ENCODE data around the gene CPED1. TPM values are rescaled to one million over a fixed set of nuclear protein-coding genes. Genes with fewer than 3 reads are reported as not detected.

The CPED1 gene
- total RNA-seq, 1 experiment from 2014 or later: 0.13 TPM

DNA sequence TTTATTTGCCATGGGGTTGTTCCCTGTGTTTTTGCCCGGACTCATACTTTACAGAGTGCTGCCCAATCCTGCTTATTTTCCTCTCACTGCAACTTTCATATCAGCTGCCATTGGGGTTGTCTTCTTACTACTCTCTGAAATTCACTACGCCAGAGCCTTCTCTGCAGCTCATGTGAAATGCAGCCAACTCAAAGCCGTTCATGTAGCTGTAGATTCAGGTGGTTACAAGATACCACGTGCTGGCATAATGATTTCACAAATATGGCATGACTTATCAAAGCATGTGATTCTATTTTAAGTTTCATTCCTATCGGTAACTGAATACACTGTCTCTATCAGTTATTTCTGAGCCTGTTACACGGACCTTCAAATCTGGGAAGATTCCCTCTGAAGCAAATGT is 210.0 kb downstream of the CPED1 start:
- TF ChIP-seq, protein P1, sequence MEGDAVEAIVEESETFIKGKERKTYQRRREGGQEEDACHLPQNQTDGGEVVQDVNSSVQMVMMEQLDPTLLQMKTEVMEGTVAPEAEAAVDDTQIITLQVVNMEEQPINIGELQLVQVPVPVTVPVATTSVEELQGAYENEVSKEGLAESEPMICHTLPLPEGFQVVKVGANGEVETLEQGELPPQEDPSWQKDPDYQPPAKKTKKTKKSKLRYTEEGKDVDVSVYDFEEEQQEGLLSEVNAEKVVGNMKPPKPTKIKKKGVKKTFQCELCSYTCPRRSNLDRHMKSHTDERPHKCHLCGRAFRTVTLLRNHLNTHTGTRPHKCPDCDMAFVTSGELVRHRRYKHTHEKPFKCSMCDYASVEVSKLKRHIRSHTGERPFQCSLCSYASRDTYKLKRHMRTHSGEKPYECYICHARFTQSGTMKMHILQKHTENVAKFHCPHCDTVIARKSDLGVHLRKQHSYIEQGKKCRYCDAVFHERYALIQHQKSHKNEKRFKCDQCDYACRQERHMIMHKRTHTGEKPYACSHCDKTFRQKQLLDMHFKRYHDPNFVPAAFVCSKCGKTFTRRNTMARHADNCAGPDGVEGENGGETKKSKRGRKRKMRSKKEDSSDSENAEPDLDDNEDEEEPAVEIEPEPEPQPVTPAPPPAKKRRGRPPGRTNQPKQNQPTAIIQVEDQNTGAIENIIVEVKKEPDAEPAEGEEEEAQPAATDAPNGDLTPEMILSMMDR (conservative IDR thresholded peaks at IDR 0.05): no peak
- no peak overlapping the region for H3K23ac ChIP-seq (ENCODE audit: insufficient read length, low read depth, low read length)
- H3K9ac ChIP-seq (ENCODE audit: extremely low read depth, insufficient read length, low read length): no peak overlapping the region
- H3K4me1 Mint-ChIP-seq: 0 out of 4 replicates have a peak, but pooled peaks cover 0 to 6% of the 10 kb centered on the region in 2 experiments
- H3K27ac ChIP-seq (ENCODE audit: insufficient read length, low read depth, low read length): no peak overlapping the region
- no peaks in the 10 kb centered on the region for H3K23me2 ChIP-seq (ENCODE audit: insufficient read length, low read depth, low read length, poor library complexity, severe bottlenecking)
- H3K4me2 ChIP-seq (ENCODE audit: insufficient read depth, insufficient read length, low read length): no peak overlapping the region
- no CpG with 5 or more reads among the region's 6 CpGs for WGBS (ENCODE audit: extremely low coverage, insufficient read length, low lambda C conversion rate)
- H3K14ac ChIP-seq (ENCODE audit: insufficient read depth, low read length): no peak overlapping the region
- H2AFZ ChIP-seq (ENCODE audit: low read length): no peak overlapping the region
- H3K79me2 ChIP-seq (ENCODE audit: insufficient read depth, low read length): no peaks in the 10 kb centered on the region
- no peak overlapping the region; a peak in 1 of 5 replicates for H3K4me3 Mint-ChIP-seq
- H2AK5ac ChIP-seq (ENCODE audit: insufficient read length, low read length): no peak overlapping the region
- H3K9me3 ChIP-seq (ENCODE audit: control insufficient read depth, low read depth, low read length): no peaks in the 10 kb centered on the region
- H4K91ac ChIP-seq (ENCODE audit: insufficient read length, low read depth, low read length): no peak overlapping the region
- H3K27ac Mint-ChIP-seq: no peak overlapping the region
- no peak overlapping the region for H3T11ph ChIP-seq (ENCODE audit: low read length)
- H3K36me3 Mint-ChIP-seq (ENCODE audit: insufficient read depth in 1 of 3, low read depth in 3 of 3): no peaks in the 10 kb centered on the region
- H2BK15ac ChIP-seq (ENCODE audit: low read depth, low read length): no peak overlapping the region
- no peaks in the 10 kb centered on the region for H3K9me3 Mint-ChIP-seq
- H4K5ac ChIP-seq (ENCODE audit: insufficient read length, low read depth, low read length): no peak overlapping the region
- no peak overlapping the region for H2BK120ac ChIP-seq (ENCODE audit: low read depth, low read length, poor library complexity, severe bottlenecking)
- no peaks in the 10 kb centered on the region for H3K27me3 Mint-ChIP-seq (ENCODE audit: low read depth)
- no peak overlapping the region for H2BK5ac ChIP-seq (ENCODE audit: insufficient read length, low read length)
- no peak for DNase-seq
- no peak overlapping the region for H3K56ac ChIP-seq (ENCODE audit: insufficient read length, low read depth, low read length)
- no peaks in the 10 kb centered on the region for H3K27me3 ChIP-seq (ENCODE audit: insufficient read depth, low read length)
- no peak overlapping the region for H3K4ac ChIP-seq (ENCODE audit: low read depth, low read length)
- H4K20me1 ChIP-seq (ENCODE audit: control insufficient read depth, insufficient read depth, insufficient read length): no peaks in the 10 kb centered on the region
- no peaks in the 10 kb centered on the region for H3K79me1 ChIP-seq (ENCODE audit: insufficient read depth, low read depth, low read length, poor library complexity, severe bottlenecking)
- no peak overlapping the region for H4K8ac ChIP-seq (replicated peaks; ENCODE audit: insufficient read length, low read depth, low read length)
- H3K18ac ChIP-seq (ENCODE audit: insufficient read length, low read depth, low read length): no peak overlapping the region
- H3K4me1 ChIP-seq (ENCODE audit: insufficient read depth, low read length): no peaks in the 10 kb centered on the region
- no peak overlapping the region for H2BK12ac ChIP-seq (ENCODE audit: insufficient read length, low read depth, low read length)
- no peak overlapping the region for H2BK20ac ChIP-seq (ENCODE audit: low read depth, low read length, poor library complexity, severe bottlenecking)

Measured in H9 (cell line).